ENCODE data around the gene IZUMO4.
"Not testable (repeated sequence)": the region's sequence is repeated elsewhere in the genome, so short reads cannot be mapped to it uniquely, and the experiment has no call there.

IZUMO4 gene

DNA sequence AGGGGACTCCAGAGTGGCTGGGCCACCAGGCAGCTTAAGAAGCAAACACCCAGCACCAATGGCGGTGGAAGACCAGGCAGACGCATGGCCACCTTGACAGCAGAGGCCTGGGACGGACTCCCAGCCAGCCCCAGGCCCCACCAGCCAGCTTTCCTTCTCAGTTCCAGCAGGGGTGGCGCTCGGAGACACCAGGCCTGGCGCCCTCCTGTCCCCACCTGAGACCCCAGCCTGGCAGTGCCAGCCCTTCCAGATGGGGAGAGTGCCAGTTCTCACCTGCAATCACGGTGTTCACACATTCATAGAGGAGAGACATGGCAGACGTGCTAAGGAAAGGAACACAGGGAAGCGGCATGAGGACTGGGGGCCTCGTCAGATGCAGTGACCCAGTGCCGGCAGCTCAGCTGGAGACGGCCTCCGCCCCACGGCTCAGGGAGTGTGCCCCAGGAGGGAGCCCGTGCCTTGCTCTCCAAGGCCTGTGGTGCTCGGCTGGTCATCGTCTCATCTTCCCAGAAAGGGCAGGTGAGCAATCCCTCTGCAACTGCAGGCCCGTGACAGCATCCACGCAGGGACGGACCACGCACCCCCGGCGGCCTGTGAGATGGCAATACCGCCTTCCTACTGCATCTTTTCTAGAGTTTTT, 30.3 kb downstream of the IZUMO4 start:
- no peak for DNase-seq (ENCODE audit: extremely low read depth, low read depth)

DNA sequence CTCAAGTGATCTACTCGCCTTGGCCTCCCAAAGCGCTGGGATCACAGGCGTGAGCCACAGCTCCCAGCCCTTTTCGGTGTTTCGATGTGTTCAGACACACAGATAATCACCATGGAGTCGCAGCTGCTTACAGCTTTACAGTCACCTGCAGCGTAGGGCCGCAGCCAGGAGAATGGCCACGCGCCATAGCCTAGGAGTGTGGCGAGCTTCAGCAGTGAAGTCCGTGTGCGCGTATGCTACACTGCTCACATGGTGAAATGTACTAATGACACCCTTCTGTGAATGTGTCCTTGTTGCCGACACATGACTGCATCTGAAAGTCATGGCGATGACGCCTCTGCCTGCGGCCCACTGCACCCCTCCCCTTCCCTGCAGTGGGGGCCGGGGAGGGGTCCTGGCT, 31.0 kb downstream of the IZUMO4 start:
- TF ChIP-seq, protein P1, sequence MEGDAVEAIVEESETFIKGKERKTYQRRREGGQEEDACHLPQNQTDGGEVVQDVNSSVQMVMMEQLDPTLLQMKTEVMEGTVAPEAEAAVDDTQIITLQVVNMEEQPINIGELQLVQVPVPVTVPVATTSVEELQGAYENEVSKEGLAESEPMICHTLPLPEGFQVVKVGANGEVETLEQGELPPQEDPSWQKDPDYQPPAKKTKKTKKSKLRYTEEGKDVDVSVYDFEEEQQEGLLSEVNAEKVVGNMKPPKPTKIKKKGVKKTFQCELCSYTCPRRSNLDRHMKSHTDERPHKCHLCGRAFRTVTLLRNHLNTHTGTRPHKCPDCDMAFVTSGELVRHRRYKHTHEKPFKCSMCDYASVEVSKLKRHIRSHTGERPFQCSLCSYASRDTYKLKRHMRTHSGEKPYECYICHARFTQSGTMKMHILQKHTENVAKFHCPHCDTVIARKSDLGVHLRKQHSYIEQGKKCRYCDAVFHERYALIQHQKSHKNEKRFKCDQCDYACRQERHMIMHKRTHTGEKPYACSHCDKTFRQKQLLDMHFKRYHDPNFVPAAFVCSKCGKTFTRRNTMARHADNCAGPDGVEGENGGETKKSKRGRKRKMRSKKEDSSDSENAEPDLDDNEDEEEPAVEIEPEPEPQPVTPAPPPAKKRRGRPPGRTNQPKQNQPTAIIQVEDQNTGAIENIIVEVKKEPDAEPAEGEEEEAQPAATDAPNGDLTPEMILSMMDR (IDR thresholded peaks at IDR 0.05; ENCODE audit: low read depth, low read length): no peak
- no peak for DNase-seq (ENCODE audit: extremely low read depth, low read depth)

More for the DNA sequence above, 30.3 kb downstream of the IZUMO4 start:
- TF ChIP-seq, protein P1 (IDR thresholded peaks at IDR 0.05; ENCODE audit: low read depth, low read length): no peak

DNA sequence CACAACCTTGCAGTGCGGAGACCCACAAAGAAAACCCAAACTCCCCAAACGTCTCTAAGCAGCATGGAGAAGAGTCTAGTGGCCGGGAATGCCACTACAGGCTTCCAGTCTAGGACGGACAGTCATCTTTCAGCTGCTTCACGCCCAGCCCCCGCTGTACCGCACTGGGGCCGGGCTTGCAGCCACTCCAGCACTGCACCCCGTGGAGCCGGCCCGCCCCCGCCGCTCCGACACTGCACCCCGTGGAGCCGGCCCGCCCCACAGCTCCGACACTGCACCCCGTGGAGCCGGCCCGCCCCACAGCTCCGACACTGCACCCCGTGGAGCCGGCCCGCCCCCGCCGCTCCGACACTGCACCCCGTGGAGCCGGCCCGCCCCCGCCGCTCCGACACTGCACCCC, 31.5 kb downstream of the IZUMO4 start:
- not testable (repeated sequence) for DNase-seq (ENCODE audit: extremely low read depth, low read depth)

DNA sequence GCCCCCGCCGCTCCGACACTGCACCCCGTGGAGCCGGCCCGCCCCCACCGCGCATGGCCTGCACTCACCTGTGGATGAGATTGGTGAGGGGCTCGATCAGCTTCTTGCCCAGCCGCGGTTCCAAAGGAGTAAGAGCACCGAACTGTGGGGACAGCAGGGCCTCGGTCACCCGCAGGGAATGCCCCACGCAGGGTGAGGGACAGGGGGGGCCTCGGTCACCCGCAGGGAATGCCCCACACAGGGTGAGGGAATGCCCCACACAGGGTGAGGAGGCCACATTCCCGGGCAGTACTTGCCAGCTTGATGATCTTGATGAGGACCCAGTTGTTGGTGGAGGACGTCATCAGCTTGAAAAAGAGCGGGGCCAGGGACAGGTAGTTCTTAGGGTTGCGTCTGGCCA, 32.3 kb downstream of the IZUMO4 start:
- no peak for DNase-seq (ENCODE audit: extremely low read depth, low read depth)
- TF ChIP-seq, protein P1 (IDR thresholded peaks at IDR 0.05; ENCODE audit: low read depth, low read length): no peak

DNA sequence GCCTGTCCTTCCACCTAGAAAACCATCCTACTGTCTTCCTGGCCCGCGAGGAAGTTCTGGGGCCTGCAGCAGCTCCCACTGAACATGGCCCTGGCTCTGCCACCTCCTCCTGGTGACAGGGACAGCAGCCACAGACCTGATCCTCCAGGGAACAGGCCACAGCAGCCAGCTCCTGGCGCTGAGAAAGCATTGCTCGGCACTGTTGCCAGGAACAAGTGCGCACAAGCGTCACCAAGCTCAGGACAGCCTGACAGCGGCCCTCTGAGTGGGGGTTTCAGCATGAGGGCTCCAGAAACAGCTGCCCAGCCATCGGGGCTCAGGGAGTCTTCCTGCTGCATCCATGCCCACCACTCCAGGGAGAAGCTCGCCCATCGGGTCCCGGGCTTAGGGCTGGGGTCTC, 32.8 kb downstream of the IZUMO4 start:
- no peak for DNase-seq (ENCODE audit: extremely low read depth, low read depth)
- TF ChIP-seq, protein P1 (IDR thresholded peaks at IDR 0.05; ENCODE audit: low read depth, low read length): no peak

DNA sequence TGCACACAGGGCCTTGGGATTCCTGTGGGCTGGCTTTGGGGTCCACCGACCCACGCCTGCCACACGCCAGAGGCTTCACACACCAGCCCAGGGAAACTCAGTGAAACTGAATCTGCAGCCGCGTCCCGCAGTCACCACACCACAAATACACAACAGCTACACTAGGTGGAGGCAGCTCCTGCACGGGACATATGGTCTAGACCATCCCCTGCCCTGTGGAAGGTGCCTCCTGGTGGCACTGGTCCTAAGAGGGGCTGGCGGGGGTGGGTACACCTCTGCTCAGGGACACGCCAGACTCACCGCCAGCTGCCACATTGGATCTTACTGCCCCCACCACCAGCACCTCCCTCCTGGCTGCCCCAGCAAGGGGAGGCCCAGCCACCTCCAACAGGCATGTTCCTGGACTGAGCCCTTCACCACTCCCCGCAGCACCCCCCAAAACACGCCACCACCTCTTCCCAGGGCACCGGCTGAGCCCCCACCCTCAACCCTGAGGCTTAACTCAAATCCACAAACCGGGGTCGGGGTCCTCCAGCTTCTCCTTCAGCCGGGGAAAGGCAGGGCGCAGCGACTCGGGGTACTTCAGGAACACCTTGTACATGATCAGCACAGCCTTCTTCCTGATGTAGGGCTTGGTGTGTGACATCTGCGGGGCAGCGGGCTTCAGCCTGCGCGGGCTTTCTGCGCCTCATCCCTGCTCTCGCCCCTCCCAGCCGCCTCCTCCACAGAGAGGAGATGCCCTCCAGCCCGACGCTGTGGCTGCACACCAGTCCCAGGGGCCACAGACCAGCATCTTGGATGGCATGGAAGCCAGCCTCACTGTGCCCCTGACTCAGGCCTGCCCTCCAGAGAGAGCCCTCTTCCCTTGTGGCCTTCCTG, 33.4 kb downstream of the IZUMO4 start:
- TF ChIP-seq, protein P1 (IDR thresholded peaks at IDR 0.05; ENCODE audit: low read depth, low read length): no peak
- DNase-seq (ENCODE audit: extremely low read depth, low read depth): no peak

DNA sequence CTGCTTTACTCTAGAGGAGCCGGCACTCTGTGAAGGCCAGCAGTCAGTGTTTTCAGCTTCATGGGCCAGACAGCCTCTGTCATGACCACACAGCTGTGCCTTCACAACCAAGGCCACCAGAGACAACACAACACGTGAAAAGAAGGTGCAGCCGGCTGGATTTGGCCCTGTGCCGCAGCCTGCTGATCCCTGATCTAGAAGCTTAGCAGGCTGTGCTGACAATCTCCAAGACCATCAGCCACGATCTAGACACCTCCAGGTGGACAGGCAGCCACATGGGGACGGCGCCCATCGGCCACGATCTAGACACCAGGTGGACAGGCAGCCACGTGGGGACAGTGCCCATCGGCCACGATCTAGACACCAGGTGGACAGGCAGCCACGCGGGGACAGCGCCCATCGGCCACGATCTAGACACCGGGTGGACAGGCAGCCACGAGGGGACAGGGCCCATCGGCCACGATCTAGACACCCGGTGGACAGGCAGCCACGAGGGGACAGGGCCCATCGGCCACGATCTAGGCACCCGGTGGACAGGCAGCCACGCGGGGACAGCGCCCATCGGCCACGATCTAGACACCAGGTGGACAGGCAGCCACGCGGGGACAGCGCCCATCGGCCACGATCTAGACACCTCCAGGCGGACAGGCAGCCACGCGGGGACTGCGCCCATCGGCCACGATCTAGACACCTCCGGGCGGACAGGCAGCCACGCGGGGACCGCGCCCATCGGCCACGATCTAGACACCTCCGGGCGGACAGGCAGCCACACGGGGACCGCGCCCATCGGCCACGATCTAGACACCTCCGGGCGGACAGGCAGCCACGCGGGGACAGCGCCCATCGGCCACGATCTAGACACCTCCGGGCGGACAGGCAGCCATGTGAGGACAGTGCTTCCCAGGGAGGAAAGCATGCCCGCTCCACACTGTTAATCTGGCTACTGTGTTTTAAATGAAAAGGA, 34.6 kb downstream of the IZUMO4 start:
- DNase-seq (ENCODE audit: extremely low read depth, low read depth): not testable (repeated sequence)

DNA sequence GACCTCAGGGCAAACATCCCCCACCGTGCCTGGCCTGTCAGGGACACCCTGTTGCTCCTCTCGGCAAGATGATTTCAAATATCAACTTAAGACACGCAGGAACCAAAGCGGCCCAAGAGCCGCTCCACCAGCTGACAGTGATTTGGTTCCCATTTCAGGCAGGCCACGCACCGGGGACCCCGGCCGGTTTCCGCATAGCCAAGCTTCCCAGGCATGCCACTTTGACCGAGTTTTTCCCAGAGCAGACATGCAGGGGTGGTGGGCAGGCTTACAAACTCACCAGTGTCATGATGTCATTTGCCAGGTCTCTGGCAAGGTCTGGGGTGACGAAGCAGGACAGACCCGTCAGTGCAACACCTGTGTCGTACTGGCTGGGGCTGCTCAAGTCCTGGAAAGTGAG, 35.5 kb downstream of the IZUMO4 start:
- TF ChIP-seq, protein P1 (IDR thresholded peaks at IDR 0.05; ENCODE audit: low read depth, low read length): no peak
- no peak for DNase-seq (ENCODE audit: extremely low read depth, low read depth)
